PC-3 (cell line): ENCODE data around the gene ZDHHC18.

Experiments used
- EZH2phosphoT487 ChIP-seq: fragments of 300-600 bp; sonication (generic); IDR thresholded peaks from 2 replicates; pipeline ENCODE4 v1.6.1; 2018; ENCODE audit warnings: mild to moderate bottlenecking, antibody characterized with exemption, low read length, borderline replicate concordance
- TF ChIP-seq, protein P1 (sequence below): fragments of 300-600 bp; sonication (generic); conservative IDR thresholded peaks from 2 replicates; pipeline ENCODE4 v1.5.1; 2017; ENCODE audit warnings: antibody characterized with exemption, low read depth, mild to moderate bottlenecking, low read length

DNA sequence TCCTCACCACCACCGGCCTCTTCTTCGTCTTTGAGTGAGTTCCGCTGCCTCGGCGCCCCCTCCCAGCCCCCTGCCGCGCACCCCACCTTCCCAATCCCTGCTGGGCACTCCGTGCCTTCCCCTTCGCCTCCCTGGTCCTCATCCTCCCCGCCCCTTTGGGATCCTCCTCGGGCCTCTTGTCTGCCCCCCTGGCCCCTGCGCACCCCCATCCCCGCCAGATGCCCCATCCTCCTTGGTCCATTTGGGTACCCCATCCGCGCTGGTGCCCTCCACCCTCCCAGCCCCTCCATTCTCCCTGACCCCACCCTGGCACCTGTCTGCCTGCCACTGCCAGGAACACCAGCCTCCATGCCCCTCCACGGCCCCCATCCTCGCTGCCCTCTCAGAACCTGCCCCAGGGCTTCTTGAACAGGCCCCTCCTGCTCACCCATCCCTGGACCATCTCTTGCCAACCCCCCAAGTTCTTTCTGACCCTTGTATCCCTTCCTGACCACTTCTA lies 667 bp downstream of the ZDHHC18 start:
- TF ChIP-seq, protein P1, sequence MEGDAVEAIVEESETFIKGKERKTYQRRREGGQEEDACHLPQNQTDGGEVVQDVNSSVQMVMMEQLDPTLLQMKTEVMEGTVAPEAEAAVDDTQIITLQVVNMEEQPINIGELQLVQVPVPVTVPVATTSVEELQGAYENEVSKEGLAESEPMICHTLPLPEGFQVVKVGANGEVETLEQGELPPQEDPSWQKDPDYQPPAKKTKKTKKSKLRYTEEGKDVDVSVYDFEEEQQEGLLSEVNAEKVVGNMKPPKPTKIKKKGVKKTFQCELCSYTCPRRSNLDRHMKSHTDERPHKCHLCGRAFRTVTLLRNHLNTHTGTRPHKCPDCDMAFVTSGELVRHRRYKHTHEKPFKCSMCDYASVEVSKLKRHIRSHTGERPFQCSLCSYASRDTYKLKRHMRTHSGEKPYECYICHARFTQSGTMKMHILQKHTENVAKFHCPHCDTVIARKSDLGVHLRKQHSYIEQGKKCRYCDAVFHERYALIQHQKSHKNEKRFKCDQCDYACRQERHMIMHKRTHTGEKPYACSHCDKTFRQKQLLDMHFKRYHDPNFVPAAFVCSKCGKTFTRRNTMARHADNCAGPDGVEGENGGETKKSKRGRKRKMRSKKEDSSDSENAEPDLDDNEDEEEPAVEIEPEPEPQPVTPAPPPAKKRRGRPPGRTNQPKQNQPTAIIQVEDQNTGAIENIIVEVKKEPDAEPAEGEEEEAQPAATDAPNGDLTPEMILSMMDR, result no peak
- no peak for TF ChIP-seq EZH2phosphoT487
